ENCODE results near the gene LYRM9.

DNA sequence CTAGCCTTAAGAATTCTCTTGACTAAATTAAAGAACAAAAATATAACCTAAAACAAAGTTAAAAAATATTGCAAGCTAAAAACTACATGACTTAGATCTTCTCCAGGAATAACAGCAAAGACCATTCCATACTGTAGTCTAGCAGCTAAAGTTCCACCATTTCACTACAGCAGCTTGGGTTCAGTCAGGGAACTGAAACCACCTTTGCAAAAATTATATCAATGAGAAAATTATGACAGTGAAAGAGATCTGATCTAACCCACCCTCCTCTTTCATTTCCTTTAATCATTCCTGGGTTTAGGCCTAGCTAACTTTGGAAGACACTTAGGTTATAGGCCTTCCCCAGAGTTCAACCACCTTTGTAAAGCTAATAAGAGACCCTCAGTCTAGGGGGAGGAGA is 56.5 kb downstream of the LYRM9 start:
- TF ChIP-seq, protein P1, sequence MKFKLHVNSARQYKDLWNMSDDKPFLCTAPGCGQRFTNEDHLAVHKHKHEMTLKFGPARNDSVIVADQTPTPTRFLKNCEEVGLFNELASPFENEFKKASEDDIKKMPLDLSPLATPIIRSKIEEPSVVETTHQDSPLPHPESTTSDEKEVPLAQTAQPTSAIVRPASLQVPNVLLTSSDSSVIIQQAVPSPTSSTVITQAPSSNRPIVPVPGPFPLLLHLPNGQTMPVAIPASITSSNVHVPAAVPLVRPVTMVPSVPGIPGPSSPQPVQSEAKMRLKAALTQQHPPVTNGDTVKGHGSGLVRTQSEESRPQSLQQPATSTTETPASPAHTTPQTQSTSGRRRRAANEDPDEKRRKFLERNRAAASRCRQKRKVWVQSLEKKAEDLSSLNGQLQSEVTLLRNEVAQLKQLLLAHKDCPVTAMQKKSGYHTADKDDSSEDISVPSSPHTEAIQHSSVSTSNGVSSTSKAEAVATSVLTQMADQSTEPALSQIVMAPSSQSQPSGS (tag by site-specific recombination; IDR thresholded peaks at IDR 0.05; ENCODE audit: low read depth), result no peak
- TF ChIP-seq ZNF274 (IDR thresholded peaks at IDR 0.05; ENCODE audit: low read length) (no peak), ZNF274 (tag by site-specific recombination; IDR thresholded peaks at IDR 0.05; ENCODE audit: borderline replicate concordance) (no peak), ZBTB20 (tag by site-specific recombination; IDR thresholded peaks at IDR 0.05) (no peak), TCF7L2 (IDR thresholded peaks at IDR 0.05; ENCODE audit: borderline replicate concordance, low read depth, low read length) (no peak), ZNF221 (tag by site-specific recombination; IDR thresholded peaks at IDR 0.05; ENCODE audit: borderline replicate concordance) (no peak), ZNF777 (tag by site-specific recombination; IDR thresholded peaks at IDR 0.05; ENCODE audit: borderline replicate concordance) (no peak), ZBTB7A (tag by site-specific recombination; IDR thresholded peaks at IDR 0.05; ENCODE audit: low read depth) (no peak), KLF16 (tag by site-specific recombination; IDR thresholded peaks at IDR 0.05) (no peak), ZNF549 (tag by site-specific recombination; IDR thresholded peaks at IDR 0.05) (no peak)
- TF ChIP-seq, protein P2, sequence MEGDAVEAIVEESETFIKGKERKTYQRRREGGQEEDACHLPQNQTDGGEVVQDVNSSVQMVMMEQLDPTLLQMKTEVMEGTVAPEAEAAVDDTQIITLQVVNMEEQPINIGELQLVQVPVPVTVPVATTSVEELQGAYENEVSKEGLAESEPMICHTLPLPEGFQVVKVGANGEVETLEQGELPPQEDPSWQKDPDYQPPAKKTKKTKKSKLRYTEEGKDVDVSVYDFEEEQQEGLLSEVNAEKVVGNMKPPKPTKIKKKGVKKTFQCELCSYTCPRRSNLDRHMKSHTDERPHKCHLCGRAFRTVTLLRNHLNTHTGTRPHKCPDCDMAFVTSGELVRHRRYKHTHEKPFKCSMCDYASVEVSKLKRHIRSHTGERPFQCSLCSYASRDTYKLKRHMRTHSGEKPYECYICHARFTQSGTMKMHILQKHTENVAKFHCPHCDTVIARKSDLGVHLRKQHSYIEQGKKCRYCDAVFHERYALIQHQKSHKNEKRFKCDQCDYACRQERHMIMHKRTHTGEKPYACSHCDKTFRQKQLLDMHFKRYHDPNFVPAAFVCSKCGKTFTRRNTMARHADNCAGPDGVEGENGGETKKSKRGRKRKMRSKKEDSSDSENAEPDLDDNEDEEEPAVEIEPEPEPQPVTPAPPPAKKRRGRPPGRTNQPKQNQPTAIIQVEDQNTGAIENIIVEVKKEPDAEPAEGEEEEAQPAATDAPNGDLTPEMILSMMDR (tag by site-specific recombination; IDR thresholded peaks at IDR 0.05), result no peak
- TF ChIP-seq, protein P3, sequence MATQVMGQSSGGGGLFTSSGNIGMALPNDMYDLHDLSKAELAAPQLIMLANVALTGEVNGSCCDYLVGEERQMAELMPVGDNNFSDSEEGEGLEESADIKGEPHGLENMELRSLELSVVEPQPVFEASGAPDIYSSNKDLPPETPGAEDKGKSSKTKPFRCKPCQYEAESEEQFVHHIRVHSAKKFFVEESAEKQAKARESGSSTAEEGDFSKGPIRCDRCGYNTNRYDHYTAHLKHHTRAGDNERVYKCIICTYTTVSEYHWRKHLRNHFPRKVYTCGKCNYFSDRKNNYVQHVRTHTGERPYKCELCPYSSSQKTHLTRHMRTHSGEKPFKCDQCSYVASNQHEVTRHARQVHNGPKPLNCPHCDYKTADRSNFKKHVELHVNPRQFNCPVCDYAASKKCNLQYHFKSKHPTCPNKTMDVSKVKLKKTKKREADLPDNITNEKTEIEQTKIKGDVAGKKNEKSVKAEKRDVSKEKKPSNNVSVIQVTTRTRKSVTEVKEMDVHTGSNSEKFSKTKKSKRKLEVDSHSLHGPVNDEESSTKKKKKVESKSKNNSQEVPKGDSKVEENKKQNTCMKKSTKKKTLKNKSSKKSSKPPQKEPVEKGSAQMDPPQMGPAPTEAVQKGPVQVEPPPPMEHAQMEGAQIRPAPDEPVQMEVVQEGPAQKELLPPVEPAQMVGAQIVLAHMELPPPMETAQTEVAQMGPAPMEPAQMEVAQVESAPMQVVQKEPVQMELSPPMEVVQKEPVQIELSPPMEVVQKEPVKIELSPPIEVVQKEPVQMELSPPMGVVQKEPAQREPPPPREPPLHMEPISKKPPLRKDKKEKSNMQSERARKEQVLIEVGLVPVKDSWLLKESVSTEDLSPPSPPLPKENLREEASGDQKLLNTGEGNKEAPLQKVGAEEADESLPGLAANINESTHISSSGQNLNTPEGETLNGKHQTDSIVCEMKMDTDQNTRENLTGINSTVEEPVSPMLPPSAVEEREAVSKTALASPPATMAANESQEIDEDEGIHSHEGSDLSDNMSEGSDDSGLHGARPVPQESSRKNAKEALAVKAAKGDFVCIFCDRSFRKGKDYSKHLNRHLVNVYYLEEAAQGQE (tag by site-specific recombination; IDR thresholded peaks at IDR 0.05), result no peak
- TF ChIP-seq, protein P4, sequence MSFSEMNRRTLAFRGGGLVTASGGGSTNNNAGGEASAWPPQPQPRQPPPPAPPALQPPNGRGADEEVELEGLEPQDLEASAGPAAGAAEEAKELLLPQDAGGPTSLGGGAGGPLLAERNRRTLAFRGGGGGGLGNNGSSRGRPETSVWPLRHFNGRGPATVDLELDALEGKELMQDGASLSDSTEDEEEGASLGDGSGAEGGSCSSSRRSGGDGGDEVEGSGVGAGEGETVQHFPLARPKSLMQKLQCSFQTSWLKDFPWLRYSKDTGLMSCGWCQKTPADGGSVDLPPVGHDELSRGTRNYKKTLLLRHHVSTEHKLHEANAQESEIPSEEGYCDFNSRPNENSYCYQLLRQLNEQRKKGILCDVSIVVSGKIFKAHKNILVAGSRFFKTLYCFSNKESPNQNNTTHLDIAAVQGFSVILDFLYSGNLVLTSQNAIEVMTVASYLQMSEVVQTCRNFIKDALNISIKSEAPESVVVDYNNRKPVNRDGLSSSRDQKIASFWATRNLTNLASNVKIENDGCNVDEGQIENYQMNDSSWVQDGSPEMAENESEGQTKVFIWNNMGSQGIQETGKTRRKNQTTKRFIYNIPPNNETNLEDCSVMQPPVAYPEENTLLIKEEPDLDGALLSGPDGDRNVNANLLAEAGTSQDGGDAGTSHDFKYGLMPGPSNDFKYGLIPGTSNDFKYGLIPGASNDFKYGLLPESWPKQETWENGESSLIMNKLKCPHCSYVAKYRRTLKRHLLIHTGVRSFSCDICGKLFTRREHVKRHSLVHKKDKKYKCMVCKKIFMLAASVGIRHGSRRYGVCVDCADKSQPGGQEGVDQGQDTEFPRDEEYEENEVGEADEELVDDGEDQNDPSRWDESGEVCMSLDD (tag by site-specific recombination; IDR thresholded peaks at IDR 0.05), result no peak
- TF ChIP-seq, protein P5, sequence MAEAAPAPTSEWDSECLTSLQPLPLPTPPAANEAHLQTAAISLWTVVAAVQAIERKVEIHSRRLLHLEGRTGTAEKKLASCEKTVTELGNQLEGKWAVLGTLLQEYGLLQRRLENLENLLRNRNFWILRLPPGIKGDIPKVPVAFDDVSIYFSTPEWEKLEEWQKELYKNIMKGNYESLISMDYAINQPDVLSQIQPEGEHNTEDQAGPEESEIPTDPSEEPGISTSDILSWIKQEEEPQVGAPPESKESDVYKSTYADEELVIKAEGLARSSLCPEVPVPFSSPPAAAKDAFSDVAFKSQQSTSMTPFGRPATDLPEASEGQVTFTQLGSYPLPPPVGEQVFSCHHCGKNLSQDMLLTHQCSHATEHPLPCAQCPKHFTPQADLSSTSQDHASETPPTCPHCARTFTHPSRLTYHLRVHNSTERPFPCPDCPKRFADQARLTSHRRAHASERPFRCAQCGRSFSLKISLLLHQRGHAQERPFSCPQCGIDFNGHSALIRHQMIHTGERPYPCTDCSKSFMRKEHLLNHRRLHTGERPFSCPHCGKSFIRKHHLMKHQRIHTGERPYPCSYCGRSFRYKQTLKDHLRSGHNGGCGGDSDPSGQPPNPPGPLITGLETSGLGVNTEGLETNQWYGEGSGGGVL (tag by site-specific recombination; IDR thresholded peaks at IDR 0.05), result no peak

All from HEK293 (cell line).